ENCODE measurements around the gene POLR2L.

GRCh38 chr11:852762-853161, 10.4 kb upstream of the POLR2L start:
- TF ChIP-seq POLR2A (IDR thresholded peaks at IDR 0.05) (no peak), CTCF (IDR thresholded peaks at IDR 0.05 in 4 of 5, conservative IDR thresholded peaks at IDR 0.05 in 1 of 5) (no peak)
